ENCODE data around the gene PABPN1L. TPM values are rescaled to one million over a fixed set of nuclear protein-coding genes. Genes with fewer than 3 reads are reported as not detected.
A peak's percentile ranks its signal among the peaks of the same experiment; 100 is the strongest.

The PABPN1L gene
- total RNA-seq, 1 experiment from 2014 or later: not detected

DNA sequence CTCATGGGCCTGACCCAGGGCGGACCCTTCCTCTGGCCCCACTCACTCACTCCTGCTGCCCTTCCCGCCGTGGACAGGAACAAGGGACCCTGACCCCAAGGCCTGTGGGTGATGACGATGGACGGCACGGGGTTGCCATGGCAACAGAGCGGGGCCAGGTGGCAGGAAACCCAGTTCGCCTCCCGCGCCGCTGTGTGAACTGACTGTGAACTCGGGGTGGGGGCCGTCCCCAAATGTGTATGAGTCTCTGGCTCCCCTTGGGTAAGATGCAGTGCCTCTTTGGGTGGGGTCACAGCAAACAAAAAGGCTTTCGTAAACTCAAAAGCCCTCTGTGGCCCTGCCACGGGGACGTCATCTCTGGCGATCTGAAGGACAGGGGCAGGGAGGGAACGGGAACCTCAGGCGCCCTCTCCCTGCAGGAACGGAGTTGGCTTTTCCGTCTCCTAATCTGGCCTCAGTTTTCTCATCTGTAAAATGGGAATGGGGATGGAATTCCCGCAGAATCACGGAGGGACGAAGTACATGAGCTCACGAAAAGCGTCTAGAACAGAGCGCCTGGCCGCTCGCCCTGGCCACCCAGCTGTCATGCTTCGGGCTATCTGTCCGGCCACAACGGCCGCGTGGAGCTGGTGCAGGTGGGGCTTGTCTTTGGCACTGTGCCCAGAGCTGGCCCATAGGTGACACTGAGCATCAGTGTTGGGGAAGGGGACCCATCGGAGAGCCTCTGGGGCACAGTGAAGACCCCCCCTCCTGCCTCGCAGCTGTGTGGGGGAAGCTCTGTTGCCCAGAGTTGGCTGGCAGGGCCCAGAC lies 44.9 kb upstream of the PABPN1L start:
- TF ChIP-seq, protein P1, sequence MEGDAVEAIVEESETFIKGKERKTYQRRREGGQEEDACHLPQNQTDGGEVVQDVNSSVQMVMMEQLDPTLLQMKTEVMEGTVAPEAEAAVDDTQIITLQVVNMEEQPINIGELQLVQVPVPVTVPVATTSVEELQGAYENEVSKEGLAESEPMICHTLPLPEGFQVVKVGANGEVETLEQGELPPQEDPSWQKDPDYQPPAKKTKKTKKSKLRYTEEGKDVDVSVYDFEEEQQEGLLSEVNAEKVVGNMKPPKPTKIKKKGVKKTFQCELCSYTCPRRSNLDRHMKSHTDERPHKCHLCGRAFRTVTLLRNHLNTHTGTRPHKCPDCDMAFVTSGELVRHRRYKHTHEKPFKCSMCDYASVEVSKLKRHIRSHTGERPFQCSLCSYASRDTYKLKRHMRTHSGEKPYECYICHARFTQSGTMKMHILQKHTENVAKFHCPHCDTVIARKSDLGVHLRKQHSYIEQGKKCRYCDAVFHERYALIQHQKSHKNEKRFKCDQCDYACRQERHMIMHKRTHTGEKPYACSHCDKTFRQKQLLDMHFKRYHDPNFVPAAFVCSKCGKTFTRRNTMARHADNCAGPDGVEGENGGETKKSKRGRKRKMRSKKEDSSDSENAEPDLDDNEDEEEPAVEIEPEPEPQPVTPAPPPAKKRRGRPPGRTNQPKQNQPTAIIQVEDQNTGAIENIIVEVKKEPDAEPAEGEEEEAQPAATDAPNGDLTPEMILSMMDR (IDR thresholded peaks at IDR 0.05; ENCODE audit: unreplicated experiment): no peak
- intact Hi-C loops (cut with micrococcal nuclease; ENCODE audit: unreplicated experiment): no loop called here
- peak; percentile 38 for DNase-seq
- Mint-ChIP-seq H3K9me3 (ENCODE audit: low read depth, unreplicated experiment) (no peaks in the 10 kb centered on the region), H3K27me3 (ENCODE audit: unreplicated experiment) (peaks cover 61% of the 10 kb centered on the region), H3K4me3 (ENCODE audit: low read depth, unreplicated experiment) (no peak overlapping the region), H3K4me1 (ENCODE audit: low read depth, unreplicated experiment) (peaks cover 8% of the 10 kb centered on the region), H3K36me3 (ENCODE audit: insufficient read depth, unreplicated experiment) (peaks cover 3% of the 10 kb centered on the region), H3K27ac (ENCODE audit: unreplicated experiment) (no peak overlapping the region)
- CTCF ChIA-PET: no interaction called here
- BruUV-seq (replicated peaks): no TSS peak

DNA sequence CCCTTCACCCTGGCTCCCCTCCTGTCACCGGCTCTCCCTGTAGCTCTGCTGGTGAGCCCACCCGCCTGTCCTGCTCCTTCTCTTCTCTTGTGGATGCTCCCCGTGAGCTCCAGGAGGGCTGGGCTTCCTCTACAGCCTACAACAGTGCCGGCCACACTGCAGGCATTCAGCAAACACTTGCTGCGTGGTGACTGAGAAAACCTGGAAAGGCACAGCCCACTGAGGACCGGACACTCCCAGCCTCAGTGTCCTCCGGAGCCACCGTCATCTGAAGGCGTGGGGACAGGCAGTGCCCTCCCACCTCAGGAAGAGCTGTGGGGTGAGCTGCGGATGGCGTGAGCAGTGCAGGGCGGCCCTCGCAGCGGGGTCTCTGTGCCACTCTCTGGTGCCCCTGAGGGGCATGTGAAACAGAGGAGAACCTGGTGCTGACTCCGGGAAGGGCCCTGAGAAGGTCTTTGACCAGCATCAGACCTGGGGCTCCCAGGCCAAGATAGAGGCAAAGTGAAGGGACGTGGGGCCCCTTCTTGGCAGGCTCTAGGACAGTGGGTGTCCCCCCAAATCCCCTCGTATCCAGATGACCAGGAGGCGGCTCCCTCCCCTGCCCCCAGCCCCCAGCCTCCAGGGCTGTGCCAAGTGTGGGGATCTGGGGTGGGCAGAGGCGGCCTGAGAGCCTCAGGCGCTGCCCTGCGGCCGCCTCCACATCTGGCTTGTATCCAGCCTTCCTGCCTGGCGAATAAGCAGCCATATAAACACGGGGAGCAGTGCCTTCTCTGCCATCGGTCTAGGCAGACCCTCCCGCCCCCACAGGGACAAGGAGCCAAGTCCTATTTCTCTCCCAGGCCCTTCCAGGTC lies 44.0 kb upstream of the PABPN1L start:
- CTCF ChIA-PET: no interaction called here
- no TSS peak for BruUV-seq (replicated peaks)
- no peaks in the 10 kb centered on the region for H3K36me3 Mint-ChIP-seq (ENCODE audit: insufficient read depth, unreplicated experiment)
- DNase-seq: no peak
- no peak overlapping the region for H3K27ac Mint-ChIP-seq (ENCODE audit: unreplicated experiment)
- no peak overlapping the region for H3K4me3 Mint-ChIP-seq (ENCODE audit: low read depth, unreplicated experiment)
- peaks cover 8% of the 10 kb centered on the region for H3K4me1 Mint-ChIP-seq (ENCODE audit: low read depth, unreplicated experiment)
- peaks cover 61% of the 10 kb centered on the region for H3K27me3 Mint-ChIP-seq (ENCODE audit: unreplicated experiment)
- intact Hi-C loops (cut with micrococcal nuclease; ENCODE audit: unreplicated experiment): no loop called here
- TF ChIP-seq, protein P1 (IDR thresholded peaks at IDR 0.05; ENCODE audit: unreplicated experiment): no peak
- no peaks in the 10 kb centered on the region for H3K9me3 Mint-ChIP-seq (ENCODE audit: low read depth, unreplicated experiment)

DNA sequence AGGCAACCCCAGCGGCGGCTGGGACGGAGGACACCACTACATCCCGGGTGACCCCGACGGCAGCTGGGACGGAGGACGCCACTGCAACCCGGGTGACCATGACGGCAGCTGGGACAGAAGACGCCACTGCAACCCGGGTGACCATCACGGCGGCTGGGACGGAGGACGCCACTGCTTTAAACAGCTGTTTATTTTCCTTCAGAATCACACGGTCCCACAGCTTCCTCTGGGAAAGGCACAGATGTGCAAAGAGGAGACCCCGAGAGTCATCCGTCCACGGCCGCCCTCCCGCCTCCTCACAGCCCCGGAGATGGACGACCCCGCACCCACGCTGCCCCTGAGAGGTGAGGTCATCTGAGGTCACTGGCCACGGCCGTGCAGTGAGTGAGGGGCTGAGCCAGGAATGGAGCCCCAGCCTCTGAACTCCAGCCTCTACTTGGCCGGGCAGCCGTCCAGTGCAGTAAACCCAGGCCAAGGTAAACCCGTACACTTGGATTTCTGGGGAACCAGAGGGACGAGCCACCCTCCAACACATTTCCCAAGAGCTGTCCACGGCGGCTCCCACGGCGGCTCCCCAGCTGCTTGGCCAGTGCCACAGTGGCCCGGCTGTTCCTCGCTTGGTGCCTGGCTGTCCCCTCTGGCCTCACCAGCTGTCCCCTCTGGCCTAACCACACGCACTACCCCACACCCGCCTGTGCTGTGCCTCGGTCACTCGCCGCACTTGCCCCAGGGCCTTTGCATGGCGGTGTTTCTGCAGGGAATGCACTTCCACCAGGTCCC lies 43.2 kb upstream of the PABPN1L start:
- Mint-ChIP-seq H3K27me3 (ENCODE audit: unreplicated experiment) (peaks cover 69% of the 10 kb centered on the region), H3K4me1 (ENCODE audit: low read depth, unreplicated experiment) (peaks cover 8% of the 10 kb centered on the region), H3K27ac (ENCODE audit: unreplicated experiment) (no peak overlapping the region), H3K9me3 (ENCODE audit: low read depth, unreplicated experiment) (no peaks in the 10 kb centered on the region), H3K36me3 (ENCODE audit: insufficient read depth, unreplicated experiment) (no peaks in the 10 kb centered on the region), H3K4me3 (ENCODE audit: low read depth, unreplicated experiment) (no peak overlapping the region)
- CTCF ChIA-PET: interaction anchor here (0.5 kb wide), 1 partner anchor 12 kb away, joined by 3 read pairs; no protein-coding TSS in a partner anchor
- DNase-seq: no peak
- BruUV-seq (replicated peaks): no TSS peak
- intact Hi-C loops (cut with micrococcal nuclease; ENCODE audit: unreplicated experiment): no loop called here
- TF ChIP-seq, protein P1 (IDR thresholded peaks at IDR 0.05; ENCODE audit: unreplicated experiment): no peak

DNA sequence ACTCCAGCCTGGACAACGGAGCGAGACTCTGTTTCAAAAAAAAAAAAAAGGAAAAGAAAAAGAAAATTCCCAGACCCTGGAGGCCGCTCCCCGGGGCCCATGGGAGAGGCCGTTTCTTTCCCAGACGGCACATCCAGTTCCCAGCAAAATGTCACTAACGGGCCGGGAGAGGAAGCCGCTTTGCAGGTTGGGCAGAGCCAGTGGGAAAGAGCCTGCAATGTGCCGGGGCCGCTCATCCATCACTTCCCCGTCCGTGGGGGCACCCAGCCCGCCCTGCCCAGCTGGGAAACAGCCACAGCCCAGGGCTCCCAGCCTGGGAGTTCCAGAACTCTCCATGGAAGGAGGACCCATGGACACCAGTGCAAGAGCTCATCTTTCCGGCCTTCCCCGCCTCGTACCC lies 41.8 kb upstream of the PABPN1L start:
- CTCF ChIA-PET: interaction anchor here (0.7 kb wide), 1 partner anchor 24 kb away, joined by 3 read pairs; no protein-coding TSS in a partner anchor
- no peak overlapping the region for H3K4me3 Mint-ChIP-seq (ENCODE audit: low read depth, unreplicated experiment)
- BruUV-seq (replicated peaks): no TSS peak
- intact Hi-C loops (cut with micrococcal nuclease; ENCODE audit: unreplicated experiment): no loop called here
- peaks cover 69% of the 10 kb centered on the region for H3K27me3 Mint-ChIP-seq (ENCODE audit: unreplicated experiment)
- TF ChIP-seq, protein P1 (IDR thresholded peaks at IDR 0.05; ENCODE audit: unreplicated experiment): no peak
- no peaks in the 10 kb centered on the region for H3K36me3 Mint-ChIP-seq (ENCODE audit: insufficient read depth, unreplicated experiment)
- no peaks in the 10 kb centered on the region for H3K9me3 Mint-ChIP-seq (ENCODE audit: low read depth, unreplicated experiment)
- H3K27ac Mint-ChIP-seq (ENCODE audit: unreplicated experiment): no peak overlapping the region
- H3K4me1 Mint-ChIP-seq (ENCODE audit: low read depth, unreplicated experiment): peaks cover 8% of the 10 kb centered on the region
- DNase-seq: no peak
